ENCODE results near the gene USP11.

The USP11 gene

GRCh38 chrX:47202316-47202715, 30.5 kb upstream of the USP11 start:
- Histone ChIP-seq H3K9me3 (ENCODE audit: insufficient read depth, low read length, severe bottlenecking) (no peaks in the 10 kb centered on the region), H3K27me3 (ENCODE audit: insufficient read depth, low read length, poor library complexity) (no peaks in the 10 kb centered on the region), H3K27ac (ENCODE audit: low read length) (no peak overlapping the region), H3K4me2 (ENCODE audit: insufficient read depth, low read length) (no peak overlapping the region), H4K20me1 (ENCODE audit: insufficient read depth, low read length) (peaks cover 29% of the 10 kb centered on the region), H3K4me1 (ENCODE audit: insufficient read depth, low read length) (peaks cover 2% of the 10 kb centered on the region; the same call in 1 of the 2 replicates), H3K36me3 (ENCODE audit: insufficient read depth, low read length) (peaks cover 97% of the 10 kb centered on the region), H3K4me3 (ENCODE audit: low read depth in 1 of 2, low read length in 2 of 2) (no peak overlapping the region), H2AFZ (ENCODE audit: low read depth, low read length) (no peak overlapping the region), H3K79me2 (ENCODE audit: insufficient read depth, low read length) (peaks cover 32% of the 10 kb centered on the region), H3K9ac (ENCODE audit: low read depth, low read length) (no peak overlapping the region)
- DNase-seq (no peak), ATAC-seq (ENCODE audit: insufficient read depth, low read depth) (no peak)
- TF ChIP-seq EZH2 (IDR thresholded peaks at IDR 0.05; ENCODE audit: borderline replicate concordance, low read depth, low read length, severe bottlenecking) = no peak

GRCh38 chrX:47202877-47203276, 29.9 kb upstream of the USP11 start:
- TF ChIP-seq EZH2 (IDR thresholded peaks at IDR 0.05; ENCODE audit: borderline replicate concordance, low read depth, low read length, severe bottlenecking) (no peak), CTCF (IDR thresholded peaks at IDR 0.05; ENCODE audit: borderline replicate concordance, extremely low read depth, low read length, poor library complexity, severe bottlenecking) (no peak)
- Histone ChIP-seq H3K9me3 (ENCODE audit: insufficient read depth, low read length, severe bottlenecking) (no peaks in the 10 kb centered on the region), H3K4me2 (ENCODE audit: insufficient read depth, low read length) (no peak overlapping the region), H3K79me2 (ENCODE audit: insufficient read depth, low read length) (peaks cover 26% of the 10 kb centered on the region), H2AFZ (ENCODE audit: low read depth, low read length) (no peak overlapping the region), H3K27me3 (ENCODE audit: insufficient read depth, low read length, poor library complexity) (no peaks in the 10 kb centered on the region), H3K36me3 (ENCODE audit: insufficient read depth, low read length) (peaks cover 97% of the 10 kb centered on the region), H3K27ac (ENCODE audit: low read length) (no peak overlapping the region), H3K4me1 (ENCODE audit: insufficient read depth, low read length) (no peaks in the 10 kb centered on the region), H3K9ac (ENCODE audit: low read depth, low read length) (no peak overlapping the region), H3K4me3 (ENCODE audit: low read depth in 1 of 2, low read length in 2 of 2) (no peak overlapping the region), H4K20me1 (ENCODE audit: insufficient read depth, low read length) (peaks cover 23% of the 10 kb centered on the region)
- DNase-seq = no peak
- ATAC-seq (ENCODE audit: insufficient read depth, low read depth) = no peak

GRCh38 chrX:47204970-47205369, 27.8 kb upstream of the USP11 start:
- ATAC-seq (ENCODE audit: insufficient read depth, low read depth) (no peak), DNase-seq (no peak)
- H3K9ac ChIP-seq (ENCODE audit: low read depth, low read length) = no peak overlapping the region
- no peak overlapping the region for H3K4me2 ChIP-seq (ENCODE audit: insufficient read depth, low read length)
- no peak overlapping the region for H3K27ac ChIP-seq (ENCODE audit: low read length)
- H3K79me2 ChIP-seq (ENCODE audit: insufficient read depth, low read length) = peaks cover 10% of the 10 kb centered on the region; the same call in 1 of the 2 replicates
- H3K27me3 ChIP-seq (ENCODE audit: insufficient read depth, low read length, poor library complexity) = no peaks in the 10 kb centered on the region
- TF ChIP-seq CTCF (IDR thresholded peaks at IDR 0.05; ENCODE audit: borderline replicate concordance, extremely low read depth, low read length, poor library complexity, severe bottlenecking) (peak; percentile 10), EZH2 (IDR thresholded peaks at IDR 0.05; ENCODE audit: borderline replicate concordance, low read depth, low read length, severe bottlenecking) (no peak)
- no peaks in the 10 kb centered on the region for H3K9me3 ChIP-seq (ENCODE audit: insufficient read depth, low read length, severe bottlenecking)
- H3K4me3 ChIP-seq (ENCODE audit: low read depth in 1 of 2, low read length in 2 of 2) = no peak overlapping the region
- peaks cover 12% of the 10 kb centered on the region for H4K20me1 ChIP-seq (ENCODE audit: insufficient read depth, low read length)
- H3K36me3 ChIP-seq (ENCODE audit: insufficient read depth, low read length) = peaks cover 99% of the 10 kb centered on the region
- H2AFZ ChIP-seq (ENCODE audit: low read depth, low read length) = no peak overlapping the region
- no peaks in the 10 kb centered on the region for H3K4me1 ChIP-seq (ENCODE audit: insufficient read depth, low read length)

- no peaks in the 10 kb centered on the region for H3K4me1 ChIP-seq (ENCODE audit: insufficient read depth, low read length)
- no peak for DNase-seq
- H3K79me2 ChIP-seq (ENCODE audit: insufficient read depth, low read length) = peaks cover 5% of the 10 kb centered on the region; the same call in 1 of the 2 replicates
- no peak overlapping the region for H3K9ac ChIP-seq (ENCODE audit: low read depth, low read length)
- H3K27me3 ChIP-seq (ENCODE audit: insufficient read depth, low read length, poor library complexity) = no peaks in the 10 kb centered on the region
- H2AFZ ChIP-seq (ENCODE audit: low read depth, low read length) = no peak overlapping the region
- H4K20me1 ChIP-seq (ENCODE audit: insufficient read depth, low read length) = peaks cover 4% of the 10 kb centered on the region; the same call in 1 of the 2 replicates
- H3K27ac ChIP-seq (ENCODE audit: low read length) = no peak overlapping the region
- no peak overlapping the region for H3K4me2 ChIP-seq (ENCODE audit: insufficient read depth, low read length)
- no peaks in the 10 kb centered on the region for H3K9me3 ChIP-seq (ENCODE audit: insufficient read depth, low read length, severe bottlenecking)
- TF ChIP-seq CTCF (IDR thresholded peaks at IDR 0.05; ENCODE audit: borderline replicate concordance, extremely low read depth, low read length, poor library complexity, severe bottlenecking) = no peak
- TF ChIP-seq EZH2 (IDR thresholded peaks at IDR 0.05; ENCODE audit: borderline replicate concordance, low read depth, low read length, severe bottlenecking) = no peak
- no peak overlapping the region for H3K4me3 ChIP-seq (ENCODE audit: low read depth in 1 of 2, low read length in 2 of 2)
- H3K36me3 ChIP-seq (ENCODE audit: insufficient read depth, low read length) = peaks cover 99% of the 10 kb centered on the region
- ATAC-seq (ENCODE audit: insufficient read depth, low read depth) = no peak
Observed at GRCh38 chrX:47206316-47206715, 26.5 kb upstream of the USP11 start.
